WTC11 (cell line): Measurements from ENCODE around the gene HSPB3. TPM values are rescaled to one million over a fixed set of nuclear protein-coding genes. Genes with fewer than 3 reads are reported as not detected.

Experiments used
- ATAC-seq: fragments of 200-7000 bp; cut with Tn5 transposase; 2 replicates; pipeline ENCODE4 v1.10.0; 2021; ENCODE audit warnings: mild to moderate bottlenecking, moderate library complexity
- CTCF ChIA-PET: fragments of 300-600 bp; sonication (Branson Sonifier 250); formaldehyde crosslinking; loops from one replicate; lab custom pipeline; 2021; ENCODE audit warnings: antibody characterized with exemption; lab: Charles Lee
- POLR2A ChIA-PET: fragments of 350-600 bp; sonication (Branson Sonifier 250); formaldehyde crosslinking; loops from one replicate; lab custom pipeline; 2021; ENCODE audit warnings: antibody characterized with exemption; lab: Charles Lee
- DNase-seq: peaks from one replicate; pipeline ENCODE4 v3.0.0; 2021; ENCODE audit warnings: low spot score
- H3K27ac Mint-ChIP-seq: 2 replicates; pipeline ENCODE4 v1.8.0; 2021; ENCODE audit warnings: mixed read lengths
- H3K27me3 Mint-ChIP-seq: 2 replicates; pipeline ENCODE4 v1.8.0; 2021; ENCODE audit warnings: low read depth, mild to moderate bottlenecking, moderate library complexity, mixed read lengths
- H3K36me3 Mint-ChIP-seq: 2 replicates; pipeline ENCODE4 v1.8.0; 2021; ENCODE audit warnings: mixed read lengths
- H3K4me1 Mint-ChIP-seq: 2 replicates; pipeline ENCODE4 v1.8.0; 2022; ENCODE audit warnings: mixed read lengths
- H3K4me3 Mint-ChIP-seq: 2 replicates; pipeline ENCODE4 v1.8.0; 2021; ENCODE audit warnings: mild to moderate bottlenecking, moderate library complexity, mixed read lengths
- H3K9me3 Mint-ChIP-seq: 2 replicates; pipeline ENCODE4 v1.8.0; 2021; ENCODE audit warnings: mixed read lengths
- ATF1 ChIP-seq: sonication (generic); formaldehyde crosslinking; IDR thresholded peaks from 2 replicates; pipeline ENCODE4 v1.8.1; 2023; ENCODE audit warnings: mild to moderate bottlenecking, moderate library complexity, missing genetic modification reagents
- CREB1 ChIP-seq: sonication (generic); formaldehyde crosslinking; IDR thresholded peaks from 2 replicates; pipeline ENCODE4 v1.8.0; 2023; ENCODE audit warnings: mild to moderate bottlenecking, missing genetic modification reagents
- CREM ChIP-seq: sonication (generic); formaldehyde crosslinking; IDR thresholded peaks from 2 replicates; pipeline ENCODE4 v1.8.1; 2022; ENCODE audit warnings: mild to moderate bottlenecking, missing genetic modification reagents, moderate library complexity
- ETV6 ChIP-seq: sonication (generic); formaldehyde crosslinking; IDR thresholded peaks from 2 replicates; pipeline ENCODE4 v1.8.1; 2022; ENCODE audit warnings: mild to moderate bottlenecking, missing genetic modification reagents
- FOXK1 ChIP-seq: sonication (generic); formaldehyde crosslinking; IDR thresholded peaks from 2 replicates; pipeline ENCODE4 v1.8.0; 2022; ENCODE audit warnings: mild to moderate bottlenecking, moderate library complexity, missing genetic modification reagents
- GTF2I ChIP-seq: fragments of 250-450 bp; sonication (Bioruptor Pico); conservative IDR thresholded peaks from 2 replicates; pipeline ENCODE4 v1.4.0; 2021; ENCODE audit warnings: mild to moderate bottlenecking
- JUN ChIP-seq: sonication (generic); formaldehyde crosslinking; IDR thresholded peaks from 2 replicates; pipeline ENCODE4 v1.8.0; 2023; ENCODE audit warnings: mild to moderate bottlenecking, missing genetic modification reagents
- NR2C2 ChIP-seq: sonication (generic); formaldehyde crosslinking; IDR thresholded peaks from 2 replicates; pipeline ENCODE4 v1.8.0; 2022; ENCODE audit warnings: mild to moderate bottlenecking, missing genetic modification reagents
- NR3C1 ChIP-seq: sonication (generic); formaldehyde crosslinking; conservative IDR thresholded peaks from 2 replicates; pipeline ENCODE4 v1.8.1; 2023; ENCODE audit warnings: low read depth, mild to moderate bottlenecking, missing genetic modification reagents
- SMAD3 ChIP-seq: sonication (generic); formaldehyde crosslinking; IDR thresholded peaks from 2 replicates; pipeline ENCODE4 v1.8.0; 2022; ENCODE audit warnings: missing genetic modification reagents, mild to moderate bottlenecking, borderline replicate concordance
- SP1 ChIP-seq: sonication (generic); formaldehyde crosslinking; conservative IDR thresholded peaks from 2 replicates; pipeline ENCODE4 v1.8.1; 2022; ENCODE audit warnings: missing genetic modification reagents
- ZNF263 ChIP-seq: sonication (generic); formaldehyde crosslinking; IDR thresholded peaks from 2 replicates; pipeline ENCODE4 v1.8.1; 2022; ENCODE audit warnings: low read depth, mild to moderate bottlenecking, moderate library complexity, missing genetic modification reagents
- ZNF416 ChIP-seq: fragments of 250-450 bp; sonication (Bioruptor Pico); IDR thresholded peaks from 2 replicates; pipeline ENCODE4 v1.9.0; 2021; ENCODE audit warnings: mild to moderate bottlenecking, inconsistent platforms
- total RNA-seq: library from RNA; stranded (reverse); gene quantifications from 3 replicates; pipeline ENCODE4 v1.2.3, GENCODE V29; 2021
- TF ChIP-seq, protein P1 (sequence below): fragments of 250-450 bp; sonication (Bioruptor Pico); IDR thresholded peaks from 2 replicates; pipeline ENCODE4 v1.9.0; 2021; ENCODE audit warnings: moderate library complexity, mild to moderate bottlenecking, inconsistent platforms, borderline replicate concordance
- TF ChIP-seq, protein P2 (sequence below): sonication (generic); formaldehyde crosslinking; IDR thresholded peaks from 2 replicates; pipeline ENCODE4 v1.8.1; 2022; ENCODE audit warnings: mild to moderate bottlenecking, moderate library complexity, missing genetic modification reagents
- TF ChIP-seq, protein P3 (sequence below): fragments of 250-450 bp; sonication (Bioruptor Pico); IDR thresholded peaks from 2 replicates; pipeline ENCODE4 v1.9.0; 2021; ENCODE audit warnings: mild to moderate bottlenecking
- TF ChIP-seq, protein P4 (sequence below): sonication (generic); formaldehyde crosslinking; IDR thresholded peaks from 2 replicates; pipeline ENCODE4 v1.8.1; 2023; ENCODE audit warnings: mild to moderate bottlenecking, missing genetic modification reagents, moderate library complexity
- TF ChIP-seq, protein P5 (sequence below): sonication (generic); formaldehyde crosslinking; IDR thresholded peaks from 2 replicates; pipeline ENCODE4 v1.8.0; 2023; ENCODE audit warnings: missing genetic modification reagents
- TF ChIP-seq, protein P6 (sequence below): fragments of 250-450 bp; sonication (Bioruptor Pico); IDR thresholded peaks from 2 replicates; pipeline ENCODE4 v1.9.0; 2021; ENCODE audit warnings: mild to moderate bottlenecking, borderline replicate concordance
- TF ChIP-seq, protein P7 (sequence below): sonication (generic); formaldehyde crosslinking; IDR thresholded peaks from 2 replicates; pipeline ENCODE4 v1.8.1; 2023; ENCODE audit warnings: mild to moderate bottlenecking, moderate library complexity, missing genetic modification reagents
- TF ChIP-seq, protein P8 (sequence below): sonication (generic); formaldehyde crosslinking; IDR thresholded peaks from 2 replicates; pipeline ENCODE4 v1.8.0; 2023; ENCODE audit warnings: missing genetic modification reagents, mild to moderate bottlenecking, borderline replicate concordance
- TF ChIP-seq, protein P9 (sequence below): fragments of 250-450 bp; sonication (Bioruptor Pico); IDR thresholded peaks from 2 replicates; pipeline ENCODE4 v2.1.2; 2022; ENCODE audit warnings: mild to moderate bottlenecking, moderate library complexity

The HSPB3 gene
- total RNA-seq, 1 experiment from 2014 or later, result not detected

DNA sequence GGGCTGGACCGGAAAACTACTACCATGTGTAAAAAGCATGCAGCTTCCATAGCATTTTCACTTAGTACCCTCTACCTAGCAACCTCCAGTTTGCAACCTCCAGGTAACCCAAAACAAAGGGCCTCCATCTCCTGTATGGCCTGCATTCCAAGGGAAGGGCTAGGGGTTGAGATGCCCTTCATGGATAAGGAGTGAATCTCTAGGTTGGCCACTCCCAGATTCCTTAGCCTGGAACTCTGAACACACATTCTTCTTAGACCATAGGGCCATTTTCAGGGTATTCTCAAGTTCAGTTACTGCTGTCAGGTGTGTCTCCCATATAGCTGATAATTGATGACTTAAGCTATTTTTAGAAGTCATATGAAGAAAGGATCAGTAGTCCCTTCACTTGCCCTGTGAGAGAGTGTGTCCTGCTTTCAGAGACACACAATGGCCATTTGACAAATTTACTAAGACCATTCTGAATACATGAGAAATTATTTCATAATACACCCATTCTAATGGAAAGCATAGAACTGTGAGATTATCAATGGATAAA is 22.5 kb downstream of the HSPB3 start (continued):
- TF ChIP-seq, protein P1, sequence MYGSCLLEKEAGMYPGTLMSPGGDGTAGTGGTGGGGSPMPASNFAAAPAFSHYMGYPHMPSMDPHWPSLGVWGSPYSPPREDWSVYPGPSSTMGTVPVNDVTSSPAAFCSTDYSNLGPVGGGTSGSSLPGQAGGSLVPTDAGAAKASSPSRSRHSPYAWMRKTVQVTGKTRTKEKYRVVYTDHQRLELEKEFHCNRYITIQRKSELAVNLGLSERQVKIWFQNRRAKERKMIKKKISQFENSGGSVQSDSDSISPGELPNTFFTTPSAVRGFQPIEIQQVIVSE (CRISPR knock-in tag), result no peak
- TF ChIP-seq SP1, result no peak
- no peak for TF ChIP-seq FOXK1 (CRISPR knock-in tag)
- TF ChIP-seq, protein P2, sequence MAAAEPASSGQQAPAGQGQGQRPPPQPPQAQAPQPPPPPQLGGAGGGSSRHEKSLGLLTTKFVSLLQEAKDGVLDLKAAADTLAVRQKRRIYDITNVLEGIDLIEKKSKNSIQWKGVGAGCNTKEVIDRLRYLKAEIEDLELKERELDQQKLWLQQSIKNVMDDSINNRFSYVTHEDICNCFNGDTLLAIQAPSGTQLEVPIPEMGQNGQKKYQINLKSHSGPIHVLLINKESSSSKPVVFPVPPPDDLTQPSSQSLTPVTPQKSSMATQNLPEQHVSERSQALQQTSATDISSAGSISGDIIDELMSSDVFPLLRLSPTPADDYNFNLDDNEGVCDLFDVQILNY (CRISPR knock-in tag), result no peak
- TF ChIP-seq, protein P3, sequence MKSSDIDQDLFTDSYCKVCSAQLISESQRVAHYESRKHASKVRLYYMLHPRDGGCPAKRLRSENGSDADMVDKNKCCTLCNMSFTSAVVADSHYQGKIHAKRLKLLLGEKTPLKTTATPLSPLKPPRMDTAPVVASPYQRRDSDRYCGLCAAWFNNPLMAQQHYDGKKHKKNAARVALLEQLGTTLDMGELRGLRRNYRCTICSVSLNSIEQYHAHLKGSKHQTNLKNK (CRISPR knock-in tag), result no peak
- TF ChIP-seq, protein P4, sequence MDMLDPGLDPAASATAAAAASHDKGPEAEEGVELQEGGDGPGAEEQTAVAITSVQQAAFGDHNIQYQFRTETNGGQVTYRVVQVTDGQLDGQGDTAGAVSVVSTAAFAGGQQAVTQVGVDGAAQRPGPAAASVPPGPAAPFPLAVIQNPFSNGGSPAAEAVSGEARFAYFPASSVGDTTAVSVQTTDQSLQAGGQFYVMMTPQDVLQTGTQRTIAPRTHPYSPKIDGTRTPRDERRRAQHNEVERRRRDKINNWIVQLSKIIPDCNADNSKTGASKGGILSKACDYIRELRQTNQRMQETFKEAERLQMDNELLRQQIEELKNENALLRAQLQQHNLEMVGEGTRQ (CRISPR knock-in tag), result no peak
- TF ChIP-seq CREB1 (CRISPR knock-in tag), result no peak
- no peak for TF ChIP-seq ZNF263
- no peak for TF ChIP-seq ZNF416

DNA sequence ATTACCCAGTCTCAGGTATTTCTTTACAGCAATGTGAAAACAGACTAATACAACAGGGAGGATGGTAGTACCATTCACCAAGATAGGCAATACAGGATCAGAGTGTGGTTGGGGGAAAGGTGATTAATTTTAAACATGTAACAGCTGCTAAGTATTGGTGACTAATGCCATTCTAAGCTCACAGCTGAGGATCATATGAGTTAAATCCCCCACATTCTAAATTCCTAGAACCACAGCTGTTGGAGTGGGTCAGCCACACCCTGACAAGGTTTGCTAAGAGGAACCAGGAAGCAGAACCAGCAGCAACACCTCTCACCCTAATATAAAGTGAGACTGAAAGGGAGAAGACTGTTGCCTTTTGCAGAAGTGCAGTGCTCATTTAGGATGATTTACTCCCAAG is 24.8 kb downstream of the HSPB3 start:
- POLR2A ChIA-PET, result no interaction called here
- peaks cover 14% of the 10 kb centered on the region for H3K9me3 Mint-ChIP-seq
- H3K27me3 Mint-ChIP-seq, result no peaks in the 10 kb centered on the region
- H3K4me3 Mint-ChIP-seq, result no peak overlapping the region
- no peaks in the 10 kb centered on the region for H3K36me3 Mint-ChIP-seq
- CTCF ChIA-PET, result no interaction called here
- H3K4me1 Mint-ChIP-seq, result no peaks in the 10 kb centered on the region
- H3K27ac Mint-ChIP-seq, result no peak overlapping the region
- ATAC-seq (no peak), DNase-seq (no peak)
- no peak for TF ChIP-seq NR3C1
- TF ChIP-seq, protein P5, sequence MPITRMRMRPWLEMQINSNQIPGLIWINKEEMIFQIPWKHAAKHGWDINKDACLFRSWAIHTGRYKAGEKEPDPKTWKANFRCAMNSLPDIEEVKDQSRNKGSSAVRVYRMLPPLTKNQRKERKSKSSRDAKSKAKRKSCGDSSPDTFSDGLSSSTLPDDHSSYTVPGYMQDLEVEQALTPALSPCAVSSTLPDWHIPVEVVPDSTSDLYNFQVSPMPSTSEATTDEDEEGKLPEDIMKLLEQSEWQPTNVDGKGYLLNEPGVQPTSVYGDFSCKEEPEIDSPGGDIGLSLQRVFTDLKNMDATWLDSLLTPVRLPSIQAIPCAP, result no peak
- no peak for TF ChIP-seq CREM (CRISPR knock-in tag)
- TF ChIP-seq, protein P6, sequence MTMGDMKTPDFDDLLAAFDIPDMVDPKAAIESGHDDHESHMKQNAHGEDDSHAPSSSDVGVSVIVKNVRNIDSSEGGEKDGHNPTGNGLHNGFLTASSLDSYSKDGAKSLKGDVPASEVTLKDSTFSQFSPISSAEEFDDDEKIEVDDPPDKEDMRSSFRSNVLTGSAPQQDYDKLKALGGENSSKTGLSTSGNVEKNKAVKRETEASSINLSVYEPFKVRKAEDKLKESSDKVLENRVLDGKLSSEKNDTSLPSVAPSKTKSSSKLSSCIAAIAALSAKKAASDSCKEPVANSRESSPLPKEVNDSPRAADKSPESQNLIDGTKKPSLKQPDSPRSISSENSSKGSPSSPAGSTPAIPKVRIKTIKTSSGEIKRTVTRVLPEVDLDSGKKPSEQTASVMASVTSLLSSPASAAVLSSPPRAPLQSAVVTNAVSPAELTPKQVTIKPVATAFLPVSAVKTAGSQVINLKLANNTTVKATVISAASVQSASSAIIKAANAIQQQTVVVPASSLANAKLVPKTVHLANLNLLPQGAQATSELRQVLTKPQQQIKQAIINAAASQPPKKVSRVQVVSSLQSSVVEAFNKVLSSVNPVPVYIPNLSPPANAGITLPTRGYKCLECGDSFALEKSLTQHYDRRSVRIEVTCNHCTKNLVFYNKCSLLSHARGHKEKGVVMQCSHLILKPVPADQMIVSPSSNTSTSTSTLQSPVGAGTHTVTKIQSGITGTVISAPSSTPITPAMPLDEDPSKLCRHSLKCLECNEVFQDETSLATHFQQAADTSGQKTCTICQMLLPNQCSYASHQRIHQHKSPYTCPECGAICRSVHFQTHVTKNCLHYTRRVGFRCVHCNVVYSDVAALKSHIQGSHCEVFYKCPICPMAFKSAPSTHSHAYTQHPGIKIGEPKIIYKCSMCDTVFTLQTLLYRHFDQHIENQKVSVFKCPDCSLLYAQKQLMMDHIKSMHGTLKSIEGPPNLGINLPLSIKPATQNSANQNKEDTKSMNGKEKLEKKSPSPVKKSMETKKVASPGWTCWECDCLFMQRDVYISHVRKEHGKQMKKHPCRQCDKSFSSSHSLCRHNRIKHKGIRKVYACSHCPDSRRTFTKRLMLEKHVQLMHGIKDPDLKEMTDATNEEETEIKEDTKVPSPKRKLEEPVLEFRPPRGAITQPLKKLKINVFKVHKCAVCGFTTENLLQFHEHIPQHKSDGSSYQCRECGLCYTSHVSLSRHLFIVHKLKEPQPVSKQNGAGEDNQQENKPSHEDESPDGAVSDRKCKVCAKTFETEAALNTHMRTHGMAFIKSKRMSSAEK (CRISPR knock-in tag), result no peak
- TF ChIP-seq, protein P7, sequence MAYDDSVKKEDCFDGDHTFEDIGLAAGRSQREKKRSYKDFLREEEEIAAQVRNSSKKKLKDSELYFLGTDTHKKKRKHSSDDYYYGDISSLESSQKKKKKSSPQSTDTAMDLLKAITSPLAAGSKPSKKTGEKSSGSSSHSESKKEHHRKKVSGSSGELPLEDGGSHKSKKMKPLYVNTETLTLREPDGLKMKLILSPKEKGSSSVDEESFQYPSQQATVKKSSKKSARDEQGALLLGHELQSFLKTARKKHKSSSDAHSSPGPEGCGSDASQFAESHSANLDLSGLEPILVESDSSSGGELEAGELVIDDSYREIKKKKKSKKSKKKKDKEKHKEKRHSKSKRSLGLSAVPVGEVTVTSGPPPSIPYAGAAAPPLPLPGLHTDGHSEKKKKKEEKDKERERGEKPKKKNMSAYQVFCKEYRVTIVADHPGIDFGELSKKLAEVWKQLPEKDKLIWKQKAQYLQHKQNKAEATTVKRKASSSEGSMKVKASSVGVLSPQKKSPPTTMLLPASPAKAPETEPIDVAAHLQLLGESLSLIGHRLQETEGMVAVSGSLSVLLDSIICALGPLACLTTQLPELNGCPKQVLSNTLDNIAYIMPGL, result no peak
- no peak for TF ChIP-seq ATF1 (CRISPR knock-in tag)
- TF ChIP-seq ETV6 (CRISPR knock-in tag), result no peak
- no peak for TF ChIP-seq NR2C2 (CRISPR knock-in tag)
- TF ChIP-seq, protein P8, sequence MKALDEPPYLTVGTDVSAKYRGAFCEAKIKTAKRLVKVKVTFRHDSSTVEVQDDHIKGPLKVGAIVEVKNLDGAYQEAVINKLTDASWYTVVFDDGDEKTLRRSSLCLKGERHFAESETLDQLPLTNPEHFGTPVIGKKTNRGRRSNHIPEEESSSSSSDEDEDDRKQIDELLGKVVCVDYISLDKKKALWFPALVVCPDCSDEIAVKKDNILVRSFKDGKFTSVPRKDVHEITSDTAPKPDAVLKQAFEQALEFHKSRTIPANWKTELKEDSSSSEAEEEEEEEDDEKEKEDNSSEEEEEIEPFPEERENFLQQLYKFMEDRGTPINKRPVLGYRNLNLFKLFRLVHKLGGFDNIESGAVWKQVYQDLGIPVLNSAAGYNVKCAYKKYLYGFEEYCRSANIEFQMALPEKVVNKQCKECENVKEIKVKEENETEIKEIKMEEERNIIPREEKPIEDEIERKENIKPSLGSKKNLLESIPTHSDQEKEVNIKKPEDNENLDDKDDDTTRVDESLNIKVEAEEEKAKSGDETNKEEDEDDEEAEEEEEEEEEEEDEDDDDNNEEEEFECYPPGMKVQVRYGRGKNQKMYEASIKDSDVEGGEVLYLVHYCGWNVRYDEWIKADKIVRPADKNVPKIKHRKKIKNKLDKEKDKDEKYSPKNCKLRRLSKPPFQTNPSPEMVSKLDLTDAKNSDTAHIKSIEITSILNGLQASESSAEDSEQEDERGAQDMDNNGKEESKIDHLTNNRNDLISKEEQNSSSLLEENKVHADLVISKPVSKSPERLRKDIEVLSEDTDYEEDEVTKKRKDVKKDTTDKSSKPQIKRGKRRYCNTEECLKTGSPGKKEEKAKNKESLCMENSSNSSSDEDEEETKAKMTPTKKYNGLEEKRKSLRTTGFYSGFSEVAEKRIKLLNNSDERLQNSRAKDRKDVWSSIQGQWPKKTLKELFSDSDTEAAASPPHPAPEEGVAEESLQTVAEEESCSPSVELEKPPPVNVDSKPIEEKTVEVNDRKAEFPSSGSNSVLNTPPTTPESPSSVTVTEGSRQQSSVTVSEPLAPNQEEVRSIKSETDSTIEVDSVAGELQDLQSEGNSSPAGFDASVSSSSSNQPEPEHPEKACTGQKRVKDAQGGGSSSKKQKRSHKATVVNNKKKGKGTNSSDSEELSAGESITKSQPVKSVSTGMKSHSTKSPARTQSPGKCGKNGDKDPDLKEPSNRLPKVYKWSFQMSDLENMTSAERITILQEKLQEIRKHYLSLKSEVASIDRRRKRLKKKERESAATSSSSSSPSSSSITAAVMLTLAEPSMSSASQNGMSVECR (CRISPR knock-in tag), result no peak
- TF ChIP-seq JUN, result no peak
- no peak for TF ChIP-seq SMAD3 (CRISPR knock-in tag)
- TF ChIP-seq GTF2I (CRISPR knock-in tag), result no peak
- TF ChIP-seq, protein P9, sequence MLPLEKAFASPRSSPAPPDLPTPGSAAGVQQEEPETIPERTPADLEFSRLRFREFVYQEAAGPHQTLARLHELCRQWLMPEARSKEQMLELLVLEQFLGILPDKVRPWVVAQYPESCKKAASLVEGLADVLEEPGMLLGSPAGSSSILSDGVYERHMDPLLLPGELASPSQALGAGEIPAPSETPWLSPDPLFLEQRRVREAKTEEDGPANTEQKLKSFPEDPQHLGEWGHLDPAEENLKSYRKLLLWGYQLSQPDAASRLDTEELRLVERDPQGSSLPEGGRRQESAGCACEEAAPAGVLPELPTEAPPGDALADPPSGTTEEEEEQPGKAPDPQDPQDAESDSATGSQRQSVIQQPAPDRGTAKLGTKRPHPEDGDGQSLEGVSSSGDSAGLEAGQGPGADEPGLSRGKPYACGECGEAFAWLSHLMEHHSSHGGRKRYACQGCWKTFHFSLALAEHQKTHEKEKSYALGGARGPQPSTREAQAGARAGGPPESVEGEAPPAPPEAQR, result no peak
